IMR-90 (cell line): Measurements from ENCODE around the gene ZNF599. TPM values are rescaled to one million over a fixed set of nuclear protein-coding genes. Genes with fewer than 3 reads are reported as not detected.

Experiments used
- ATAC-seq: fragments of 200-7000 bp; cut with Tn5 transposase; 2 replicates; pipeline ENCODE4 v1.9.1; 2020; ENCODE audit warnings: low read depth, mild to moderate bottlenecking, moderate library complexity
- BruUV-seq: library from RNA; stranded (reverse); fragments of 400-500 nt; replicated peaks from 2 replicates; lab custom pipeline; 2021; lab: Mats Ljungman, UMichigan
- CTCF ChIA-PET: fragments of 300-600 bp; formaldehyde crosslinking; extraction: SDS; loops from one replicate; lab custom pipeline; 2021; ENCODE audit warnings: antibody characterized with exemption; lab: Yijun Ruan, JAX
- POLR2A ChIA-PET: fragments of 300-600 bp; sonication (Branson Sonifier 250); formaldehyde crosslinking; loops from one replicate; lab custom pipeline; 2022; ENCODE audit warnings: antibody characterized with exemption; ENCODE audit not compliant: unreplicated experiment; lab: Charles Lee
- DNase-seq: peaks from one replicate; pipeline ENCODE4 v3.0.0; 2013
- H2AFZ ChIP-seq: replicated peaks from 2 replicates; pipeline ENCODE3; 2013; ENCODE audit warnings: low read length, mild to moderate bottlenecking; ENCODE audit not compliant: poor library complexity
- H2AK5ac ChIP-seq: 2 replicates; pipeline ENCODE4 v1.6.1; 2013; ENCODE audit warnings: low read depth, low read length, inconsistent platforms
- H2AK9ac ChIP-seq: replicated peaks from 2 replicates; pipeline ENCODE3; 2013; ENCODE audit warnings: mild to moderate bottlenecking, low read depth, low read length, moderate library complexity; ENCODE audit not compliant: poor library complexity
- H2BK120ac ChIP-seq: 2 replicates; pipeline ENCODE4 v1.6.1; 2013; ENCODE audit warnings: low read depth, low read length, inconsistent platforms
- H2BK15ac ChIP-seq: 3 replicates; pipeline ENCODE4 v1.6.1; 2013; ENCODE audit warnings: low read depth, low read length, inconsistent platforms
- H2BK20ac ChIP-seq: 2 replicates; pipeline ENCODE4 v1.6.1; 2013; ENCODE audit warnings: low read depth, mild to moderate bottlenecking, inconsistent platforms, low read length, moderate library complexity
- H2BK5ac ChIP-seq: 2 replicates; pipeline ENCODE4 v1.6.1; 2013; ENCODE audit warnings: mild to moderate bottlenecking, low read depth, low read length, inconsistent platforms; ENCODE audit not compliant: poor library complexity, severe bottlenecking
- H3K14ac ChIP-seq: replicated peaks from 2 replicates; pipeline ENCODE4 v1.6.1; 2013; ENCODE audit warnings: low read depth, low read length, inconsistent platforms
- H3K18ac ChIP-seq: 2 replicates; pipeline ENCODE4 v1.6.1; 2013; ENCODE audit warnings: low read depth, low read length, control low read depth
- H3K23ac ChIP-seq: 2 replicates; pipeline ENCODE4 v1.6.1; 2013; ENCODE audit warnings: low read depth, low read length, inconsistent platforms
- H3K27ac ChIP-seq: 2 replicates; pipeline ENCODE4 v1.5.1; 2013; ENCODE audit warnings: mild to moderate bottlenecking, control low read depth, low read length; ENCODE audit not compliant: insufficient read depth
- H3K27me3 ChIP-seq: 2 replicates; pipeline ENCODE4 v1.6.1; 2013; ENCODE audit warnings: low read length; ENCODE audit not compliant: control insufficient read depth, insufficient read depth
- H3K36me3 ChIP-seq: 2 replicates; pipeline ENCODE4 v1.6.1; 2013; ENCODE audit warnings: low read length, mixed read lengths; ENCODE audit not compliant: control insufficient read depth, insufficient read depth
- H3K4ac ChIP-seq: 2 replicates; pipeline ENCODE4 v1.6.1; 2013; ENCODE audit warnings: low read depth, low read length, inconsistent platforms
- H3K4me1 ChIP-seq: 2 replicates; pipeline ENCODE4 v1.6.1; 2013; ENCODE audit warnings: low read length, mixed read lengths; ENCODE audit not compliant: control insufficient read depth, insufficient read depth
- H3K4me2 ChIP-seq: 2 replicates; pipeline ENCODE4 v1.6.1; 2013; ENCODE audit warnings: low read depth, mild to moderate bottlenecking, control low read depth, low read length, moderate library complexity
- H3K4me3 ChIP-seq: 2 replicates; pipeline ENCODE4 v1.5.1; 2013; ENCODE audit warnings: low read depth, mild to moderate bottlenecking, control low read depth, low read length, moderate library complexity; ENCODE audit not compliant: insufficient read depth
- H3K56ac ChIP-seq: 2 replicates; pipeline ENCODE4 v1.6.1; 2013; ENCODE audit warnings: low read length, inconsistent platforms; ENCODE audit not compliant: insufficient read depth; ENCODE audit errors: extremely low read depth
- H3K79me1 ChIP-seq, 2 experiments: 2 replicates each; pipeline ENCODE4 v1.6.1; 2013; ENCODE audit warnings: low read length in 2 of 2, inconsistent platforms in 1 of 2, low read depth in 1 of 2
- H3K9ac ChIP-seq: 2 replicates; pipeline ENCODE4 v1.6.1; 2013; ENCODE audit warnings: low read depth, low read length, control low read depth
- H3K9me1 ChIP-seq: 2 replicates; pipeline ENCODE4 v1.6.1; 2013; ENCODE audit warnings: low read length, inconsistent platforms; ENCODE audit not compliant: insufficient read depth
- H3K9me3 ChIP-seq: 2 replicates; pipeline ENCODE4 v1.6.1; 2013; ENCODE audit warnings: low read length; ENCODE audit not compliant: control insufficient read depth, insufficient read depth
- H4K20me1 ChIP-seq: 2 replicates; pipeline ENCODE4 v1.6.1; 2013; ENCODE audit warnings: low read length, inconsistent platforms; ENCODE audit not compliant: insufficient read depth
- H4K5ac ChIP-seq: 2 replicates; pipeline ENCODE4 v1.6.1; 2013; ENCODE audit warnings: mild to moderate bottlenecking, low read depth, low read length, control low read depth
- H4K8ac ChIP-seq, 2 experiments: 2 replicates each; pipeline ENCODE4 v1.6.1; 2013; ENCODE audit warnings: low read depth in 2 of 2, low read length in 2 of 2, control low read depth in 1 of 2, inconsistent platforms in 1 of 2
- H4K91ac ChIP-seq: 2 replicates; pipeline ENCODE4 v1.6.1; 2013; ENCODE audit warnings: low read depth, low read length, inconsistent platforms; ENCODE audit not compliant: insufficient read depth
- CEBPB ChIP-seq: IDR thresholded peaks from 2 replicates; pipeline ENCODE4 v1.6.1; 2012; ENCODE audit warnings: low read depth, low read length, improper control_type of control experiment
- MAFK ChIP-seq: IDR thresholded peaks from 2 replicates; pipeline ENCODE4 v1.6.1; 2012; ENCODE audit warnings: low read depth, low read length, improper control_type of control experiment
- RAD21 ChIP-seq: IDR thresholded peaks from 2 replicates; pipeline ENCODE4 v1.6.1; 2012; ENCODE audit warnings: low read length, improper control_type of control experiment
- SMC3 ChIP-seq: fragments of 150-350 bp; IDR thresholded peaks from 2 replicates; pipeline ENCODE4 v1.6.1; 2016; ENCODE audit warnings: low read depth, mild to moderate bottlenecking, antibody characterized with exemption, low read length, moderate library complexity
- WGBS, 2 experiments: methylation state at CpG; one replicate each; pipeline versions ENCODE4 v1.1.5 to v1.1.7; 2013; ENCODE audit warnings: missing lambda C conversion rate in 2 of 2; ENCODE audit not compliant: insufficient read length in 1 of 2; ENCODE audit errors: extremely low coverage in 2 of 2; 5-methylcytosine and 5-hydroxymethylcytosine counted together
- dilution Hi-C: fragments of 300-500 bp; cut with HindIII; formaldehyde crosslinking; loops from one replicate; pipeline ENCODE4 v1.14.3; 2018; ENCODE audit warnings: low sequenced_read_pairs; ENCODE audit not compliant: unreplicated experiment
- in situ Hi-C: fragments of 300-500 bp; cut with MboI; formaldehyde crosslinking; loops from 3 replicates; pipeline ENCODE4 v1.14.3; 2019; ENCODE audit warnings: low sequenced_read_pairs, inconsistent platforms, mixed read lengths
- intact Hi-C: fragments of 100-400 bp; cut with micrococcal nuclease; formaldehyde crosslinking; loops from 2 replicates; pipeline ENCODE4 v1.10.0; 2022
- polyA plus RNA-seq, 3 experiments: library from polyadenylated mRNA; depleted of rRNA; stranded (reverse); fragments of >200 nt; gene quantifications; 2 replicates each; pipeline ENCODE4 v1.2.3, GENCODE V29; 2012; ENCODE audit warnings: low replicate concordance in 1 of 3
- total RNA-seq: library from RNA; depleted of rRNA; stranded (reverse); fragments of >200 nt; gene quantifications from 2 replicates; pipeline ENCODE4 v1.2.3, GENCODE V29; 2012

The ZNF599 gene
- total and polyA plus RNA-seq, 2 of the 4 experiments (the other 2 are of a cell fraction), result 3.4 to 5.9 TPM

DNA sequence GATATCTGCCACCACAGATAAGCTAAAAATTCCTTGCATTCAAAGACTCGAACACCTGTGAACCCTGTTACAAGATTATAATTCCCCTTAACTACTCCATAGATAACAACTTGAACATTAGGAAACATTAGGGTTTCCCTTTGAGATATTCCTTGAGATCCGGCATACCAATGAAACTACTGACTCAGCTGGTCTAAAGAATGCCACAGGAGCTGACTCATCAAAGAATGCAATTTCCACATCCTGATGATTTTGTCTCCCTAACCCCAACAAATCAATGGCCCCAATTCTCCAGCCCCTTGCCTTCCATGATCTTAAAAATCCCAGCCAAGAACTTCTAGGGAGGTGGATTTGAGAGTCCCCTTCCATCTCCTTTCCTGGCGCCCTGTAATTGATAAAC is 35.6 kb upstream of the ZNF599 start:
- no TSS peak for BruUV-seq

More for the DNA sequence above, 35.6 kb upstream of the ZNF599 start:
- 29% methylated on average over 1 of the region's 3 CpGs; no CpG with 5 or more reads in 1 of the 2 experiments for WGBS, 2 experiments
- no peak overlapping the region for H3K27ac ChIP-seq
- H3K14ac ChIP-seq, result no peak overlapping the region
- no peaks in the 10 kb centered on the region for H3K4me1 ChIP-seq
- H4K5ac ChIP-seq, result no peak overlapping the region
- no peaks in the 10 kb centered on the region for H4K20me1 ChIP-seq
- H3K36me3 ChIP-seq, result no peaks in the 10 kb centered on the region
- ChIA-PET POLR2A (no interaction called here), CTCF (no interaction called here)
- no peak overlapping the region for H2BK120ac ChIP-seq
- no peak overlapping the region for H3K56ac ChIP-seq
- intact Hi-C loops, result no loop called here
- no peak overlapping the region for H3K9ac ChIP-seq
- H2AK5ac ChIP-seq, result no peak overlapping the region
- H3K27me3 ChIP-seq, result no peaks in the 10 kb centered on the region
- peak; percentile 67 for DNase-seq
- H2BK15ac ChIP-seq, result no peak overlapping the region
- in situ Hi-C loops, result no loop called here
- peak; percentile 62 for ATAC-seq
- H3K79me1 ChIP-seq, result no peaks in the 10 kb centered on the region
- H3K4me2 ChIP-seq, result no peak overlapping the region
- H2BK5ac ChIP-seq, result no peak overlapping the region
- TF ChIP-seq SMC3 (no peak), MAFK (peak; percentile 93), CEBPB (peak; percentile 38; the same call in 1 of the 2 replicates), RAD21 (no peak)
- no peak overlapping the region for H4K91ac ChIP-seq
- no peak overlapping the region for H3K4me3 ChIP-seq
- dilution Hi-C loops, result no loop called here
- H3K9me1 ChIP-seq, result no peaks in the 10 kb centered on the region
- H3K18ac ChIP-seq, result no peak overlapping the region
- H3K4ac ChIP-seq, result no peak overlapping the region
- H3K23ac ChIP-seq, result no peak overlapping the region
- H2AK9ac ChIP-seq, result peak overlapping the region; percentile 74
- H4K8ac ChIP-seq, result no peak overlapping the region
- no peak overlapping the region for H2BK20ac ChIP-seq
- H2AFZ ChIP-seq, result peak overlapping the region; percentile 44
- H3K9me3 ChIP-seq, result peaks cover 6% of the 10 kb centered on the region
